GM12878 (cell line): ENCODE results near the gene NCKAP5.

Experiments
- CEBPB ChIP-seq, 2 experiments: fragments of 150-350 bp in 1 of 2; IDR thresholded peaks; 2 replicates each; pipeline ENCODE4 v1.6.1; 2012 to 2014; ENCODE audit warnings: low read depth in 2 of 2, low read length in 2 of 2, borderline replicate concordance in 1 of 2, inconsistent platforms in 1 of 2
- EZH2 ChIP-seq: IDR thresholded peaks from 2 replicates; pipeline ENCODE4 v1.6.1; 2012; ENCODE audit warnings: low read depth, mild to moderate bottlenecking, control low read depth, inconsistent platforms, low read length, borderline replicate concordance; ENCODE audit not compliant: control insufficient read depth
- FOXM1 ChIP-seq: IDR thresholded peaks from 2 replicates; pipeline ENCODE4 v1.6.1; 2012; ENCODE audit warnings: low read depth, mild to moderate bottlenecking, inconsistent platforms, low read length, moderate library complexity
- NFYB ChIP-seq: IDR thresholded peaks from 2 replicates; pipeline ENCODE4 v1.6.1; 2011; ENCODE audit warnings: low read depth, mild to moderate bottlenecking, low read length, improper control_type of control experiment, moderate library complexity; ENCODE audit not compliant: insufficient read depth
- NRF1 ChIP-seq: conservative IDR thresholded peaks from 2 replicates; pipeline ENCODE4 v1.6.1; 2011; ENCODE audit warnings: mild to moderate bottlenecking, low read depth, low read length, improper control_type of control experiment
- PBX3 ChIP-seq: IDR thresholded peaks from 2 replicates; pipeline ENCODE4 v1.6.1; 2011; ENCODE audit warnings: mild to moderate bottlenecking, low read depth, low read length, moderate library complexity; ENCODE audit not compliant: insufficient replicate concordance
- POLR2A ChIP-seq: IDR thresholded peaks from 2 replicates; pipeline ENCODE4 v1.6.1; 2011; ENCODE audit warnings: low read depth, mild to moderate bottlenecking, low read length
- RCOR1 ChIP-seq: conservative IDR thresholded peaks from 2 replicates; pipeline ENCODE4 v1.6.1; 2012; ENCODE audit warnings: low read depth, low read length, improper control_type of control experiment
- SP1 ChIP-seq: IDR thresholded peaks from one replicate; pipeline ENCODE4 v1.6.1; 2011; ENCODE audit warnings: low read depth, low read length
- TCF7 ChIP-seq: IDR thresholded peaks from 2 replicates; pipeline ENCODE4 v1.6.1; 2014; ENCODE audit warnings: antibody characterized with exemption, borderline replicate concordance
- ZNF24 ChIP-seq: fragments of 450-650 bp; IDR thresholded peaks from 2 replicates; pipeline ENCODE4 v1.6.1; 2017; ENCODE audit warnings: antibody characterized with exemption, mild to moderate bottlenecking
- TF ChIP-seq, protein P1 (sequence below): fragments of 450-650 bp; IDR thresholded peaks from 2 replicates; pipeline ENCODE4 v1.6.1; 2016; ENCODE audit warnings: mild to moderate bottlenecking
- TF ChIP-seq, protein P2 (sequence below), 3 experiments: IDR thresholded peaks in 2 of 3; conservative IDR thresholded peaks in 1 of 3; 2 replicates each; pipeline ENCODE4 v1.5.1; 2011; ENCODE audit warnings: low read depth in 3 of 3, low read length in 3 of 3, mild to moderate bottlenecking in 3 of 3, control low read depth in 2 of 3, moderate library complexity in 2 of 3, inconsistent platforms in 1 of 3, mixed read lengths in 1 of 3; ENCODE audit not compliant: control insufficient read depth in 2 of 3, insufficient read depth in 1 of 3; ENCODE audit errors: extremely low read depth in 1 of 3
- TF ChIP-seq, protein P3 (sequence below): IDR thresholded peaks from 2 replicates; pipeline ENCODE4 v1.6.1; 2011; ENCODE audit warnings: borderline replicate concordance, low read depth, mild to moderate bottlenecking, moderate library complexity, low read length; ENCODE audit not compliant: insufficient read depth, poor library complexity, severe bottlenecking

DNA sequence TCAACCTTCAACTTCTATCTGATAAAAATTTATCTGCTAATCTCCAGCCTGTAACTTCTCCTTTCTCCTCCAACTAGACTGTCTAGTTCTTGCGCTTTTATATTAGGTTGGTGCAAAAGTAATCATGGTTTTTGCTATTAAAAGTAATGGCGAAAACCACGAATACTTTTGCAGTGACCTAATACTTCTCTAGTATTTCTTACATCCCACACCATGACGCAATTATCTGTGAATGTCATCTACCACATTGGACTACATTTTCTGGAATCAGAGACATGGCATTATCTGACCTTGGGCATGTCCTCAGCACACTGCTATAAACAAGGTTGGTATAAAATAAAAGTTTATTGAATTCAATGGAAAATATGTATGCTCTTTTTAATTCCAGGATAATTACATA, 528.1 kb downstream of the NCKAP5 start:
- TF ChIP-seq CEBPB (IDR thresholded peaks at IDR 0.05; ENCODE audit: borderline replicate concordance in 1 of 2, low read depth in 2 of 2, low read length in 2 of 2), result no peak
- no peak for TF ChIP-seq SP1
- TF ChIP-seq ZNF24, result no peak
- no peak for TF ChIP-seq FOXM1
- no peak for TF ChIP-seq POLR2A
- TF ChIP-seq, protein P1, sequence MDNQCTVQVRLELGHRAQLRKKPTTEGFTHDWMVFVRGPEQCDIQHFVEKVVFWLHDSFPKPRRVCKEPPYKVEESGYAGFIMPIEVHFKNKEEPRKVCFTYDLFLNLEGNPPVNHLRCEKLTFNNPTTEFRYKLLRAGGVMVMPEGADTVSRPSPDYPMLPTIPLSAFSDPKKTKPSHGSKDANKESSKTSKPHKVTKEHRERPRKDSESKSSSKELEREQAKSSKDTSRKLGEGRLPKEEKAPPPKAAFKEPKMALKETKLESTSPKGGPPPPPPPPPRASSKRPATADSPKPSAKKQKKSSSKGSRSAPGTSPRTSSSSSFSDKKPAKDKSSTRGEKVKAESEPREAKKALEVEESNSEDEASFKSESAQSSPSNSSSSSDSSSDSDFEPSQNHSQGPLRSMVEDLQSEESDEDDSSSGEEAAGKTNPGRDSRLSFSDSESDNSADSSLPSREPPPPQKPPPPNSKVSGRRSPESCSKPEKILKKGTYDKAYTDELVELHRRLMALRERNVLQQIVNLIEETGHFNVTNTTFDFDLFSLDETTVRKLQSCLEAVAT, result no peak
- TF ChIP-seq, protein P2, sequence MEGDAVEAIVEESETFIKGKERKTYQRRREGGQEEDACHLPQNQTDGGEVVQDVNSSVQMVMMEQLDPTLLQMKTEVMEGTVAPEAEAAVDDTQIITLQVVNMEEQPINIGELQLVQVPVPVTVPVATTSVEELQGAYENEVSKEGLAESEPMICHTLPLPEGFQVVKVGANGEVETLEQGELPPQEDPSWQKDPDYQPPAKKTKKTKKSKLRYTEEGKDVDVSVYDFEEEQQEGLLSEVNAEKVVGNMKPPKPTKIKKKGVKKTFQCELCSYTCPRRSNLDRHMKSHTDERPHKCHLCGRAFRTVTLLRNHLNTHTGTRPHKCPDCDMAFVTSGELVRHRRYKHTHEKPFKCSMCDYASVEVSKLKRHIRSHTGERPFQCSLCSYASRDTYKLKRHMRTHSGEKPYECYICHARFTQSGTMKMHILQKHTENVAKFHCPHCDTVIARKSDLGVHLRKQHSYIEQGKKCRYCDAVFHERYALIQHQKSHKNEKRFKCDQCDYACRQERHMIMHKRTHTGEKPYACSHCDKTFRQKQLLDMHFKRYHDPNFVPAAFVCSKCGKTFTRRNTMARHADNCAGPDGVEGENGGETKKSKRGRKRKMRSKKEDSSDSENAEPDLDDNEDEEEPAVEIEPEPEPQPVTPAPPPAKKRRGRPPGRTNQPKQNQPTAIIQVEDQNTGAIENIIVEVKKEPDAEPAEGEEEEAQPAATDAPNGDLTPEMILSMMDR (IDR thresholded peaks at IDR 0.05 in 2 of 3, conservative IDR thresholded peaks at IDR 0.05 in 1 of 3; ENCODE audit: control insufficient read depth in 2 of 3, extremely low read depth in 1 of 3, insufficient read depth in 1 of 3, low read depth in 3 of 3, low read length in 3 of 3), result no peak
- TF ChIP-seq NRF1, result no peak
- TF ChIP-seq TCF7, result no peak
- TF ChIP-seq NFYB, result no peak
- no peak for TF ChIP-seq EZH2
- TF ChIP-seq, protein P3, sequence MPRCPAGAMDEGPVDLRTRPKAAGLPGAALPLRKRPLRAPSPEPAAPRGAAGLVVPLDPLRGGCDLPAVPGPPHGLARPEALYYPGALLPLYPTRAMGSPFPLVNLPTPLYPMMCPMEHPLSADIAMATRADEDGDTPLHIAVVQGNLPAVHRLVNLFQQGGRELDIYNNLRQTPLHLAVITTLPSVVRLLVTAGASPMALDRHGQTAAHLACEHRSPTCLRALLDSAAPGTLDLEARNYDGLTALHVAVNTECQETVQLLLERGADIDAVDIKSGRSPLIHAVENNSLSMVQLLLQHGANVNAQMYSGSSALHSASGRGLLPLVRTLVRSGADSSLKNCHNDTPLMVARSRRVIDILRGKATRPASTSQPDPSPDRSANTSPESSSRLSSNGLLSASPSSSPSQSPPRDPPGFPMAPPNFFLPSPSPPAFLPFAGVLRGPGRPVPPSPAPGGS, result no peak
- no peak for TF ChIP-seq RCOR1
- no peak for TF ChIP-seq PBX3
